ENCODE results near the gene SMG9.
A peak's percentile ranks its signal among the peaks of the same experiment; 100 is the strongest.

SMG9 gene

GRCh38 chr19:43720936-43721335 lies 33.8 kb downstream of the SMG9 start:
- no peak for DNase-seq

- no peak for DNase-seq
These were observed 34.8 kb downstream of the SMG9 start for GRCh38 chr19:43719918-43720317.

GRCh38 chr19:43719378-43719868 lies 35.3 kb downstream of the SMG9 start:
- DNase-seq = no peak

GRCh38 chr19:43718627-43719377 lies 36.0 kb downstream of the SMG9 start:
- no peak for DNase-seq

GRCh38 chr19:43715776-43716175 lies 39.0 kb downstream of the SMG9 start, which contains the start of gene IRGC:
Gene IRGC (plus strand): TSS chr19:43716076. CDS start chr19:43718559, 2,483 bp downstream.
- no peak for DNase-seq

- DNase-seq = no peak
These were observed 41.6 kb downstream of the SMG9 start for GRCh38 chr19:43713208-43713607.

- no peak for DNase-seq
These were observed 42.9 kb downstream of the SMG9 start for GRCh38 chr19:43711751-43712355.

GRCh38 chr19:43708716-43709115 lies 46.0 kb downstream of the SMG9 start:
- DNase-seq = no peak

- DNase-seq = no peak
These were observed 47.5 kb downstream of the SMG9 start for GRCh38 chr19:43707158-43707712.

GRCh38 chr19:43705729-43706128 lies 49.0 kb downstream of the SMG9 start:
- DNase-seq = no peak

GRCh38 chr19:43704002-43704705 lies 50.6 kb downstream of the SMG9 start:
- no peak for DNase-seq

GRCh38 chr19:43700395-43701000 lies 54.3 kb downstream of the SMG9 start:
- DNase-seq = no peak

GRCh38 chr19:43699506-43700394 lies 55.0 kb downstream of the SMG9 start:
- peak; percentile 21 for DNase-seq

GRCh38 chr19:43697295-43697694 lies 57.5 kb downstream of the SMG9 start:
- DNase-seq = no peak

GRCh38 chr19:43695985-43696704 lies 58.6 kb downstream of the SMG9 start:
- DNase-seq = peak; percentile 49

GRCh38 chr19:43694553-43694952 lies 60.2 kb downstream of the SMG9 start:
- DNase-seq = no peak

GRCh38 chr19:43692877-43693276 lies 61.9 kb downstream of the SMG9 start:
- DNase-seq = peak; percentile 17

- DNase-seq = no peak
These were observed 62.4 kb downstream of the SMG9 start for GRCh38 chr19:43692385-43692784.

GRCh38 chr19:43691755-43692154 lies 63.0 kb downstream of the SMG9 start:
- DNase-seq = no peak

- DNase-seq = no peak
These were observed 63.9 kb downstream of the SMG9 start for GRCh38 chr19:43690890-43691289.

- DNase-seq = no peak
These were observed 64.3 kb downstream of the SMG9 start for GRCh38 chr19:43690444-43690843.

Data from hematopoietic multipotent progenitor cell treated with erythropoietin and hydrocortisone succinate and interleukin-3 and kit ligand, for 6 days (in vitro differentiated cells).